AG04450 (cell line): ENCODE data around the gene TSPAN9. TPM values are rescaled to one million over a fixed set of nuclear protein-coding genes. Genes with fewer than 3 reads are reported as not detected.

Experiments used
- CTCF ChIA-PET: fragments of 300-600, 350-600 bp; formaldehyde crosslinking; extraction: SDS; loops from one replicate; lab custom pipeline; 2022; ENCODE audit warnings: antibody characterized with exemption, inconsistent platforms; lab: Charles Lee
- POLR2A ChIA-PET: fragments of 350-600 bp; formaldehyde crosslinking; extraction: SDS; loops from one replicate; lab custom pipeline; 2021; ENCODE audit warnings: antibody characterized with exemption, inconsistent platforms; lab: Yijun Ruan, JAX
- DNase-seq: peaks from one replicate; pipeline ENCODE4 v3.0.0-alpha.2; 2011; ENCODE audit warnings: low read depth, low spot score
- H3K27ac ChIP-seq: one replicate; pipeline ENCODE4 v1.5.1; 2012; ENCODE audit warnings: low read depth, low read length, control low read depth
- H3K27me3 ChIP-seq: one replicate; pipeline ENCODE4 v1.6.0; 2012; ENCODE audit warnings: low read length; ENCODE audit not compliant: control insufficient read depth, insufficient read depth
- H3K4me3 ChIP-seq: 2 replicates; pipeline ENCODE4 v1.5.1; 2011; ENCODE audit warnings: mild to moderate bottlenecking, low read depth, low read length, control low read depth
- H3K9me3 ChIP-seq: 2 replicates; pipeline ENCODE4 v1.5.1; 2012; ENCODE audit warnings: low read length; ENCODE audit not compliant: control insufficient read depth, insufficient read depth
- CTCF ChIP-seq: IDR thresholded peaks from 2 replicates; pipeline ENCODE4 v1.5.1; 2011; ENCODE audit warnings: low read depth, low read length, control low read depth, inconsistent platforms
- polyA plus RNA-seq: library from polyadenylated mRNA; depleted of rRNA; stranded (reverse); fragments of >200 nt; gene quantifications from 2 replicates; pipeline ENCODE4 v1.2.3, GENCODE V29; 2011

Gene TSPAN9
- polyA plus RNA-seq, 1 experiment: 68.0 TPM

DNA sequence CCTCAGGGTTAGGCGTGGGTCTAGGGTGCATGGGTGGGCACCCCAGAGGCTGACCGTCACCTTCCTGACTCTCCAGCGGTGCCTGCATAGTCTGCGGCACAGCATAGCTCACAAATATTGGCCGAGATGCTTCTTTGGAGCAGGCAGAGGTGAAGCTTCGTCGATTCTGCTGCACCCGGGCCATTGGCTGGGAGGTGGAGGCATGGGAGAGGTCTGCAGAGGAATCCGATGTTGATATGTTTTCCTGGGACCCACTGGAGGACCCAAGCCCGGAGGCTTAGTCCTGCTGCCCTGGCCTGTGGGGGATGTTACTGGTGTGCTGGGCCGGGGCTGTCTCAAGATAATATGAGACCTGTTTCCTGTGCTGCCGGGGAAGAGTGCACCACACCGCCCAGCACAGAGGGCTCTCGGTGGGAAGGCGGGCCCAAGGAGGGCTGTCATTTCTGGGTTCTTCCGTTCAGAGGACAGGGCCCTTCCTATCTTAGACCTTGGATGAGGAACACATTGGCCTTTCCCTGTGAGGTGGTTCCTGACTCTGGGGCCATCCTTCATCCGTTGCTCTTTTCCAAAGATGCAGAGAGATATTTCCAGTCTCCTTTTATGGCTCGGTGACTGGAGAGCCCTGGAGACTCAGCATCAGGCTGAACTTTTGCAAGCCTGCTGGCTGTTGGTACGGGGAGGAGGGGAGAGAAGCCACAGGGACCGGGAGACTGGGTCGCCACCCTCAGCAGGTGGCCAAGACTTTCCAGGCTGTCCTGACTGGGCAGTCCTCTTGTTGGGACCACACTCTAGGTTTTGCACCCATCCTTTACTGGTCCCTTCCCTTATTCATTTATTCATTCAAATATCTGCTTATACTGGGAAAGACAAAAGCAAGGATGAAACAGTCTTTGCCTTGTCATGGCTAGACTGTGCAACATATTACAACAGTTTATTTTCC, 143.5 kb downstream of the TSPAN9 start:
- TF ChIP-seq CTCF: no peak
- ChIA-PET POLR2A (no interaction called here), CTCF (interaction anchor here (2.0 to 4.0 kb wide), 2 partner anchors 18 kb away, joined by 8 to 31 read pairs; no protein-coding TSS in a partner anchor)
- H3K27ac ChIP-seq: no peak overlapping the region
- H3K27me3 ChIP-seq: no peaks in the 10 kb centered on the region
- no peak overlapping the region for H3K4me3 ChIP-seq
- no peaks in the 10 kb centered on the region for H3K9me3 ChIP-seq
- DNase-seq: no peak

DNA sequence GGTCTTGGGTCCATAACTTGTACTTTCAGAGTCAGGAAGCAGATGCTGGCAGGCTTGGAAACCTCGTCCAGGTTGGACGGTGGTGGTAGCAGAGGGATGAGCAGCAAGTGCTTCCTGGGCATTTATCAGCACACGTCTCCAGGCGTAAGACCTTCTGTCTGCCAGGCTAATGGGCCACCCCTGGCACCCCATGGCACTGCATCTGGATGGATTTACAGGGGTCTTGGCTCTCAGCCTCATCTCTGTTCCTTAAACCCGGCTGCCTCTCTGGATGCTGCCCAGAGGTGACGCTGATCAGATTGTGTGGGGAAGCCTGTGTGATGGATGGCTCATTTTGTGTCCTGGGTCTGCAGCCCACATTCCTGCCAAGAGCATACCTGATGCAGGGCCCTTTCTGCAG, 145.1 kb downstream of the TSPAN9 start:
- H3K4me3 ChIP-seq: no peak overlapping the region
- no peak overlapping the region for H3K27ac ChIP-seq
- ChIA-PET CTCF (interaction anchor here (1.1 to 2.0 kb wide), 2 partner anchors 13 to 19 kb away, joined by 3 to 8 read pairs; no protein-coding TSS in a partner anchor), POLR2A (no interaction called here)
- TF ChIP-seq CTCF: no peak
- no peaks in the 10 kb centered on the region for H3K9me3 ChIP-seq
- H3K27me3 ChIP-seq: no peaks in the 10 kb centered on the region
- DNase-seq: no peak

DNA sequence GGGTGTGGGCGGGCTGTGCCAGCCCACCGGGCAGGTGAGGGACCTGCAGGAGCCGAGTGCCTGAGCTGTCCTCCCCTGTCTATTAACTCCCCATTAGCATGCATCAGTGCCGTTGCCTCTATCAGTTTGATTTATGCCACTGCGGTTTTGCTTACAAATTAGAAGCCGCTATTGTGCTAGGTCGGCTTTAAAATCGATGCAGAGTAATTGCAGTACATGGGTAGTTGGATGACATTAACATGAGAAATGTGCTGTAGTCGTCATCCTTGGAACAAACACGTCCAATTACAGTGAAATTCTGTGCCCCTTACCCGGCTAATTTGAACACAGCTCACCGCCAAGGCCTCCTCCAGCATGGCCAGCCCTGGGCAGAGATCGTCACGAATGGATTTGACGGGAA, 145.8 kb downstream of the TSPAN9 start:
- Histone ChIP-seq H3K9me3 (no peaks in the 10 kb centered on the region; the same call in 1 of the 2 replicates), H3K4me3 (no peak overlapping the region), H3K27ac (no peak overlapping the region), H3K27me3 (no peaks in the 10 kb centered on the region)
- TF ChIP-seq CTCF: no peak
- no peak for DNase-seq
- ChIA-PET CTCF (interaction anchor here (2.0 kb wide), 1 partner anchor 20 kb away, joined by 8 read pairs; no protein-coding TSS in a partner anchor), POLR2A (no interaction called here)

- Histone ChIP-seq H3K27me3 (no peaks in the 10 kb centered on the region), H3K27ac (no peak overlapping the region), H3K9me3 (peaks cover 8% of the 10 kb centered on the region), H3K4me3 (no peak overlapping the region)
- no peak for TF ChIP-seq CTCF
- DNase-seq: no peak
- ChIA-PET POLR2A (no interaction called here), CTCF (interaction anchor here (1.3 to 2.5 kb wide), 2 partner anchors 21 to 151 kb away, joined by 4 to 12 read pairs; no protein-coding TSS in a partner anchor)
These were observed 146.7 kb downstream of the TSPAN9 start for GRCh38 chr12:3223601-3224529.
